Fibroblast of mammary gland (primary cell): ENCODE measurements around the gene ERI3.

ENCODE experiments used
- DNase-seq: peaks from one replicate; pipeline ENCODE4 v3.0.0-alpha.2; 2010; ENCODE audit warnings: low read depth
- H3K4me3 ChIP-seq: 2 replicates; pipeline ENCODE4 v1.5.1; 2011; ENCODE audit warnings: low read depth, mild to moderate bottlenecking, low read length, moderate library complexity; ENCODE audit not compliant: control insufficient read depth
- TF ChIP-seq, protein P1 (sequence below): conservative IDR thresholded peaks from 2 replicates; pipeline ENCODE4 v1.5.1; 2011; ENCODE audit warnings: low read depth, low read length, inconsistent platforms; ENCODE audit not compliant: control insufficient read depth, insufficient read depth

The ERI3 gene

DNA sequence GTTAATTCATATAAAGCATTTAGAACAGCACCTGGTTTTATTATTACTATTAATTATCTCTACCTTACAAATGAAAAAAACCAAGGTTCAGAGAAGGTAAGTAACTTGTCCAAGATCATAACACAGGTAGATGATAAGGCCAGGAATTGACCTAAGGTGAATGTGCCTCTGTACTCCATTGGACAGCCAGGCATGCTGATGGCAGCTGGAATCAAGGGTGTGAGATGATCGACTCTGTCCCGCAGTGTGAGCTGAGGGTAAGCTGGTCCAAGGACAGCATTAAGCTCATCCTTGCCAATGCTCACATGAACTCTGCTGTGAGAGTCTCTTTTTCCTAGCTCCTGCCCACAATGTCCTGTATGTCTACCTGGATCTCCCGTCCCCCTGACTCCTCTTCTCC, 83.4 kb downstream of the ERI3 start:
- no peak for DNase-seq
- no peak overlapping the region for H3K4me3 ChIP-seq
- TF ChIP-seq, protein P1, sequence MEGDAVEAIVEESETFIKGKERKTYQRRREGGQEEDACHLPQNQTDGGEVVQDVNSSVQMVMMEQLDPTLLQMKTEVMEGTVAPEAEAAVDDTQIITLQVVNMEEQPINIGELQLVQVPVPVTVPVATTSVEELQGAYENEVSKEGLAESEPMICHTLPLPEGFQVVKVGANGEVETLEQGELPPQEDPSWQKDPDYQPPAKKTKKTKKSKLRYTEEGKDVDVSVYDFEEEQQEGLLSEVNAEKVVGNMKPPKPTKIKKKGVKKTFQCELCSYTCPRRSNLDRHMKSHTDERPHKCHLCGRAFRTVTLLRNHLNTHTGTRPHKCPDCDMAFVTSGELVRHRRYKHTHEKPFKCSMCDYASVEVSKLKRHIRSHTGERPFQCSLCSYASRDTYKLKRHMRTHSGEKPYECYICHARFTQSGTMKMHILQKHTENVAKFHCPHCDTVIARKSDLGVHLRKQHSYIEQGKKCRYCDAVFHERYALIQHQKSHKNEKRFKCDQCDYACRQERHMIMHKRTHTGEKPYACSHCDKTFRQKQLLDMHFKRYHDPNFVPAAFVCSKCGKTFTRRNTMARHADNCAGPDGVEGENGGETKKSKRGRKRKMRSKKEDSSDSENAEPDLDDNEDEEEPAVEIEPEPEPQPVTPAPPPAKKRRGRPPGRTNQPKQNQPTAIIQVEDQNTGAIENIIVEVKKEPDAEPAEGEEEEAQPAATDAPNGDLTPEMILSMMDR: no peak

DNA sequence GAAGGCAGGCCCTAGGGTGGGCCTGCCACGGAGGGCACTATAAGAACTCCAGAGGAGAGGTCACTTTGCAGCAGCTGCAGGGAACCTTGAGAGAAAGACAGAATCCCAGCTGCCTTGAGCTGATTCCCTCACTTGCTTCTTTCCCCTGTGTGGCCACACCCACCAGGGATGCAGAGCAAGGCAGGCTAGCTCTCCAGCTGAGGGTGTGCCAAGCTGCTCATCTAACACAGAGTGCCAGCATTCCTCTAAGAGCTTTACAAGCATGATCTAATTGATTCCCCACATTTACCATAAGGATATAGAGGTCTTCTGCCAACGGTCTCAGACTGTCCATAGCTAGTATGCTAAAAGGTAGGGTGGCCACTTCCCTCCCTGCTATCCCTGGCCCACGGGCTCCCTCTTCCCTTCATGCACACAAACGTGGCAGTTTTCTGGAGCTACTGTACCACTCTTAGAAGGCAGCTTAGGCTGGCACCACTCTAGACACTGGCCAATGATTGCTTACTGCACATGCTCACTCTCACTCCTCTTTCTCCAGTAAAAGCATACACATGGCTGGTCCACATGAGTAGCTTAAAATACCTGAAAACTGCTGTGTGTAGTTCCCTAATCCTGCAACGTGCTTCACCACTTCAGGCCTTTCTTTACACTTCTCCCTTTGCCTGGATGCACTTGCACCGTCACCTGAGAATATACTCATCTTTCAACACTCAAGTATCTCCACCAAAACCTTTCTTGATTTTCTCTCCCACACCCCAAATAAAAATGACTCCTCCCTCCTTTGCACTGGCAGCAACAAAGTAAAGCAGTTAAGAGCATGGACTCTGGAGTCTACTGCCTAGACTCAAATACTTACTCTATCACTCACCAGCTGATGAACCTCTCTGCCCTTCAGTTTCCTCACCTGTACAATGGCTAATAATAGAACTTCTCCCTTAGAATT, 84.1 kb downstream of the ERI3 start:
- TF ChIP-seq, protein P1: no peak
- peak; percentile 2 for DNase-seq
- no peak overlapping the region for H3K4me3 ChIP-seq

DNA sequence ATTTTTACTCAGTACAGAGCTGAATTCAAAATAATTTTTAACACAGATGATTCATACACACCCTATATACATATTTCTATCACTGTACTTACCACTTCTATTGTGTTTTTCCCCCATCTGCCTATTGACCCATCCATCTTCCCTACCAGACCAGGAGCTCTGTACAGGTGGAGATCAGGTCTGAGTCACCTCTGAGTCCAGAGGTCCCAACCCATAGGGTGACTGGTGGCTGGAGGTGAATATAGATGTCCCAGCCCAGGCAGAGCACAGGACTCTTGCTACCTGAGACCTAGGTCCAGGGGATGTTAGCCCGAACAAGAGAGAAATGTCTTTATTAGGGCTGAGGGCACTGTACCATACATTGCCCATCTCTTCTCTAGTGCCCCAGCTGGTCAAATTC, 87.0 kb downstream of the ERI3 start:
- no peak overlapping the region for H3K4me3 ChIP-seq
- no peak for DNase-seq
- TF ChIP-seq, protein P1: no peak

DNA sequence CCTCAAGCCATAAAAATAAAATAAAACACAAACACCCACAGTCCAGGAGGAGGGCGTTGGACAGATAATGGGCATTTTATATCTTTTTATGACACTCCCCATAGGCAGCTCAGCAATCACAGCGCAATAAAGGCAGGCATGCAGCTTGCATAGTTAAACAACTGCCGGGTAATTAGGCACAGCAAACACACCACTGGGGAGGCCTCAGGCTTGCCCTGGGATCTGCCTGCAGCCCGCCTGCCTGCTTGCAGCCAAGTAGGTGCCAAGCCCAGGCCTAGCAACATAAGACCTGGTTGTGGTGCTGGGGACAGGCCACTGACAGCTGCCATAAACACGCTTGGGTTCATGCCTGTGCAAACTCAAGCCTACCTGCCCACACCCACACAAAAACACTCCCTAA, 87.6 kb downstream of the ERI3 start:
- no peak overlapping the region for H3K4me3 ChIP-seq
- TF ChIP-seq, protein P1: no peak
- DNase-seq: no peak

DNA sequence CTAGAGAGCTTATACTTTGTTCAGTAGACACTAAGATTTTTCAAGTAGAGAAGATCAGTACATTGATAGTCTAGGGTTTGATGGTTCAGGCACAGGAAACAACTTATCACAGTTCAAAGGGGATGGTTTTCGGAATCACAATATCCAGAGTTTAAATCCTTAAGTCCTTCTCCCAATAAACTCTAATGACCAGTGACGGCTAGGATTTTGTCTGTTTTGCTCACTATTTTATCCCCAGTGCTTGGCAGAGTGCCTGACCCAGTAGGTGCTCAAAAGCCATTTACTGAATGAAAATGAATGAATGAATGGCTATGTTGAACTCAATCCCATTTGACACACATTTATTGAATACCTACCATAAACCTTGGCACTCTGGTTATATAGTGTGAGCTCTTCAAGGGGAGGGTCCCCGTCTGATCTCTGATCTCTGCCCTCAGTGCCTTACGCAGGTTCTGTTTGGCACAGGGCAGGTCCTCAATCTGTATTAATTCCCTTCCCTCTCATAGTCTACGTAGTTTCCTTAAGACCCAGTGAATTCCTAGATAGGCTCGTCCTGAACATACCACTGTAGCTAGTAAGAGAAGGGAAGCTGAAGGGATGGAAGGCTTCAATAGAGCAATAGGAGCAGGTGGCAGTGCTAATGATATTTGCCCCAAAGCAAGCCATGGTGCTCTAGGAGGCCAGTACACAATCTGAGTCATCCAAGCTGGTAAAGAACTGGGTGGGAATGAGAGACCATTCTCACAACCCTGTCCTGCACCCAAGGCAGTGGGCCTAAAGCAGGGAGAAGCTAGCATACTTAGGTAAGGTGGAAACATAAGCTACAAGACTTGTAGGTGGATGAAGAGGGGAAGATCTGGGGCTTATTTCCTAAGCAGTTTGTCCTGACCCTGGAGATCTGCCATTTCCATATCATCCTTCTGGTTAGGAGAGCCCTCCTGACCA, 88.4 kb downstream of the ERI3 start:
- no peak overlapping the region for H3K4me3 ChIP-seq
- TF ChIP-seq, protein P1: no peak
- DNase-seq: no peak

DNA sequence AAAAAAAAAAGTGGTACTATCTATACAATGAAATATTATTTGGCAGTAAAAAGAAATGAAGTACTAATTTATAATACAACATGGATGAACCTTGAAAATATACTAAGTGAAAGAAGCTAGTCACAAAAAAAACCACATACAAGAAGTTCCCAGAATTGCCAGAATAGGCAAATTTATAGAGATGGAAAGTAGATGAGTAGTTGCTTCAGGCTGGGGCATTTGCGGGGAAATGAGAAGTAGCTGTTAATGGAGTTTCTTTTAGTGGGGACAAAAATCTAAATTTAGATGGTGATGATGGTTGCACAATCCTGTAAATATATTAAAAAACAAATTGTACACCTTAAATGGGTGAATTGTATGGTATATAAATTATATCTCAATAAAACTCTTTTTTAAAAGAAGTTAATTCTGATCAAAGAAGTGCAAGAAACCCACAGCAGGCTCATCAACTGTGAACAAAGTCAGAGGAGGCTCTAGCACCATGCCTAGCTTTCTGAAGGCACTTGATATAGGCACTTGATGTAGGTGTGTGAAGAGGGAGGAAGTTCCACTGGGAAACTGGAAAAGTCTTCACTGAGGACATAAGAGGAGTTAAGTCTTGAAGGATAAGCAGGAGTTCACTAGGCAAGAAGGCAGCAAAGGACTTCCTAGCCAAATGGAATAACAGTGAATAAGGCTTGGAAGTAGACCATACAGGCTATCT, 89.2 kb downstream of the ERI3 start:
- no peak for DNase-seq
- H3K4me3 ChIP-seq: no peak overlapping the region
- TF ChIP-seq, protein P1: no peak
